ENCODE data around the gene TPPP.
"Not testable (repeated sequence)": the region's sequence is repeated elsewhere in the genome, so short reads cannot be mapped to it uniquely, and the experiment has no call there.

TPPP gene

GRCh38 chr5:693271-694041 lies at the start of gene TPPP:
TSS of gene TPPP (minus strand) at chr5:693352. CDS start at chr5:678060, 15,292 bp downstream.
- DNase-seq = peak; percentile 76 to 94 (median 88)

- not testable (repeated sequence) for DNase-seq
Measured at GRCh38 chr5:742276-742675, 49.1 kb upstream of the TPPP start.

- DNase-seq = not testable (repeated sequence)
Measured at GRCh38 chr5:734145-734544, 41.0 kb upstream of the TPPP start.

GRCh38 chr5:732754-733454 lies 39.8 kb upstream of the TPPP start:
- DNase-seq = not testable (repeated sequence)

- DNase-seq = not testable (repeated sequence)
Measured at GRCh38 chr5:729225-729624, 36.1 kb upstream of the TPPP start.

- not testable (repeated sequence) for DNase-seq
Measured at GRCh38 chr5:727087-727486, 33.9 kb upstream of the TPPP start.

- not testable (repeated sequence) for DNase-seq
Measured at GRCh38 chr5:723865-724264, 30.7 kb upstream of the TPPP start.

GRCh38 chr5:723309-723708 lies 30.2 kb upstream of the TPPP start:
- DNase-seq = not testable (repeated sequence)

GRCh38 chr5:719379-719778 lies 26.2 kb upstream of the TPPP start:
- not testable (repeated sequence) for DNase-seq

GRCh38 chr5:717143-717542 lies 24.0 kb upstream of the TPPP start:
- DNase-seq = no peak

GRCh38 chr5:716740-717139 lies 23.6 kb upstream of the TPPP start:
- DNase-seq = not testable (repeated sequence)

- not testable (repeated sequence) for DNase-seq
Measured at GRCh38 chr5:715636-716035, 22.5 kb upstream of the TPPP start.

- DNase-seq = not testable (repeated sequence)
Measured at GRCh38 chr5:714215-715118, 21.3 kb upstream of the TPPP start.

GRCh38 chr5:713686-714085 lies 20.5 kb upstream of the TPPP start:
- not testable (repeated sequence) for DNase-seq

- not testable (repeated sequence) for DNase-seq
Measured at GRCh38 chr5:708848-709517, 15.8 kb upstream of the TPPP start.

GRCh38 chr5:708374-708773 lies 15.2 kb upstream of the TPPP start:
- not testable (repeated sequence) for DNase-seq

GRCh38 chr5:706127-706526 lies 13.0 kb upstream of the TPPP start:
- DNase-seq = not testable (repeated sequence)

GRCh38 chr5:696753-697702 lies 3.9 kb upstream of the TPPP start:
- DNase-seq = not testable (repeated sequence)

- DNase-seq = not testable (repeated sequence)
Measured at GRCh38 chr5:696191-696590, 3.0 kb upstream of the TPPP start.

- not testable (repeated sequence) for DNase-seq
Measured at GRCh38 chr5:695475-695874, 2.3 kb upstream of the TPPP start.

- not testable (repeated sequence) for DNase-seq
Measured at GRCh38 chr5:694042-694431, 885 bp upstream of the TPPP start.

All from suppressor macrophage treated with lipopolysaccharide for 1 hour (primary cell).